GM18499 (cell line): ENCODE data around the gene NAP1L5.
A peak's percentile ranks its signal among the peaks of the same experiment; 100 is the strongest.

ENCODE experiments used
- ATAC-seq: cut with Tn5 transposase; IDR thresholded peaks from one replicate; pipeline ENCODE4 v1.9.1; 2021; ENCODE audit warnings: moderate number of reproducible peaks; ENCODE audit not compliant: insufficient read depth, unreplicated experiment

Gene NAP1L5, protein sequence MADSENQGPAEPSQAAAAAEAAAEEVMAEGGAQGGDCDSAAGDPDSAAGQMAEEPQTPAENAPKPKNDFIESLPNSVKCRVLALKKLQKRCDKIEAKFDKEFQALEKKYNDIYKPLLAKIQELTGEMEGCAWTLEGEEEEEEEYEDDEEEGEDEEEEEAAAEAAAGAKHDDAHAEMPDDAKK

DNA sequence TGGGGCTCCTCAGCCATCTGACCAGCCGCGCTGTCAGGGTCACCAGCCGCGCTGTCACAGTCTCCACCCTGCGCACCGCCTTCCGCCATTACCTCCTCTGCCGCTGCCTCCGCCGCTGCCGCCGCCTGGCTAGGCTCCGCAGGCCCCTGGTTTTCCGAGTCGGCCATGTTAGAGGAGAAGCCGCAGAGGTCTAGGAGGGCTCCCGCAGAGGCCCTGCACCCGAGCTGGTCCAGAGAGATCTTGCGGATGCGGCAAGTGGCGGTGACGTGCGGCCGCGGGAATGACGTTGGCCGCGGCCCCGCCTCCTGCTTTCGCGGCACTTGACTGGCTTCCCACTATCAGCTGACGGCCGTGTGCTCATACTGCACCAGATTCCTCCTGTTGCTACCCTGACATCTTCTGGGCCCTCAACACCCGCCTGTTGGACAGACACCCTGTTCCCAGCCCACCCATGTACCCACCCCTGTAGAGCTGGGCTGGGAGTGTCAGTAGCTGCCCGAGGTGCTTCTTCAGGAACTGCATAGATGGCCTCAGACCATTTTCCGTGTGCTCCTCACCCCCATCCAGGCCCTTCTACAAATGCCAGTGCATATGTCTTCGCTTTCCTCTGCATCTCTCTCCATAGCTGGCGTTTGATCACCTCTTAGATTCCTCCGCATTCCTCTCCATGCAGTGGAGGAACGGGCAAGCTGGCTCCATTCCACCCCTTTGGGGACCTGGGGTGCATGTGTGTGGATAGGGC, at the start of gene NAP1L5:
Gene NAP1L5, minus strand, starts transcription at position 242 of the 742 bp plus-strand sequence. Its CDS starts 75 bp downstream, at position 167.
- peak; percentile 72 for ATAC-seq

DNA sequence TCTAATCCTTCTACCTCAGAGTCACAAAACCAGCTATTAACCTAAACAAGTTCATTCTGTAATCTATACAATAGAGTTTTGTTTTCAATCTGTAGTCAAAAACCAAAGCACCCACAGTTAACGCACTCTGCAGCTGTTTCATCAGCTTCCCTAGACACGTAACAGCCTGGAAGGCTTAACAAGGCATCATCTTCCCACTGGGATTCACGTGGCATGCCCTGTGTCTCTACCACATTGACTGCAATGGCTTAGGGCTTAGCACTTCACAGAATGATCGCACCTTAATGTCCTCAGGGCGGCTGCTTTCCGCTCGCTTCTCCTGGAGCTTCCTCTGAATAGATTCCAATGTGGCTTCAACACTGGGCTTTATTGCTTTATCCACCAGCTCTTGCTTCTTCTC, 49.7 kb upstream of the NAP1L5 start:
- ATAC-seq, result no peak

GRCh38 chr4:88746206-88746605, 48.6 kb upstream of the NAP1L5 start:
- ATAC-seq, result no peak

DNA sequence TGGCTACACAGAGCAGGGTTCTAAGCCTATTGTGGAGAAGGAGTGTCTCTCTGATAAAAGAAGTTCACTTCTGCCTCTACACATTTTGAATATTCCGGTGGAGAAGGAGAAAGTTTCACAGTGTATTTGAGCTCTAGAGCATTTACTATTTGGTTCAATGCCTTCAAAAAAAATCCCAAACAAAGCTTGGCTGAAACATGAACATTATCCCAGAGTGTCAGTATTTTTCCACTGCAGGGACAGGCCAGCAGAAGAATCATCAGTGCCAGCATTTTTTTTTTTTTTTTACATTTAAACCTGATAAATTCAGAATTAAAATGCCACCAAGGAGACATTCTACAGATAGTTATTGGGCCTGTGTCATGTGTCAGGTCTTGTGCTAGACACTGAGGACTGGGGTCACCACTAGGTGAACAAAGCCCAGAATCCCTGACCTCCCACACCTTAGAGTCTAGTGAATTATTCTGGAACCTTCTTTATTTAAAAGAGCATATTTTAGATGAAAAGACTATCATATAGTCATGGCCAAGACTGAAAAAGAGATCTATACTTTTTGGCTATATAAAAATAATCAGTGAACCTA, 48.0 kb upstream of the NAP1L5 start:
- no peak for ATAC-seq

- ATAC-seq, result no peak
Observed at GRCh38 chr4:88745175-88745574, 47.5 kb upstream of the NAP1L5 start.

GRCh38 chr4:88744609-88745008, 47.0 kb upstream of the NAP1L5 start:
- no peak for ATAC-seq

GRCh38 chr4:88743696-88744095, 46.1 kb upstream of the NAP1L5 start:
- no peak for ATAC-seq

DNA sequence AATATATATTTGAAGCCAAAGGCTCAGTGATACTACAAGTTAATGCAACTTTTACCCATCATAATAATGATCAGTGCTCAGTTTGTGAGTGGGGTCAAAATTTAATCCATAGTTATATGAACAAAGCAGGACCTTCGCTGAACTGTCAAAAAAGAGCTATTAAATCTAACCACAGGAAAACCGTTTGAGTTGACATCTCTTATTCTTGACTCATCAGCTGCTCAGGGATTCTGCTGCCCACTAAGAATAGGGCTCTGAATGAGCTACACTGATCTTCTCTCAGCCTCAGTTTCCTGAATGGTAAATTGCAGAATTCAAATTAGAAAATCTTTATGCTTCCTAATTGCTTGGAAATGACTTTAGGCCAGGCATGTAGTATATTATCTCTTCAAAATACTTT, 44.9 kb upstream of the NAP1L5 start:
- ATAC-seq, result no peak

- ATAC-seq, result no peak
Observed at GRCh38 chr4:88738180-88738579, 40.6 kb upstream of the NAP1L5 start.

GRCh38 chr4:88737307-88737941, 39.8 kb upstream of the NAP1L5 start:
- no peak for ATAC-seq

- no peak for ATAC-seq
Observed at GRCh38 chr4:88736264-88736663, 38.6 kb upstream of the NAP1L5 start.

GRCh38 chr4:88735564-88735963, 37.9 kb upstream of the NAP1L5 start:
- no peak for ATAC-seq

DNA sequence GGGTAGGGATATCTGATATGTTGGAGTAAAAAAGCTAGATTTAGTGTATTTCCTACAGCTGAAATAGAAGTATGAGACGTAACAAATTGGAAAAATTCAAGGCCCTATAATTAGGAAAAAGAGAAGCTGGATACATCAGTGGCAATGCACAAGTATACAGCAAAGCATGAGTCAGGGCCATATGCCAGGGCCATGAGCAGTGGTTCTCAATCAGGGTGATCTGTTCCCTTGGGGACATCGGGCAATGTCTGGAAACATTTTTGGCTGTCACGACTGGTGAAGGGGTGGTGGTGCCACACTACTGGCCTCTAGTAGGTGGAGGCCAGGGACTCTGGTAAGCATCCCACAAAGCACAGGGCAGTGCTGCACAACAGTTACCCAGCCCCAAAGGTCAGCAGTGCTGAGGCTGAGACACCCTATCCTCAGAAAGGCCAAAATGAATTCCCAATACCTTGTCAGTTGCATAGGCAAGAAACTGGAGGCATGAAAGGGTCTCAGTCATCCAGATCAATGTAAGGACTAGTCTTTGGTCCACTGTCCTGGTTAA, 36.8 kb upstream of the NAP1L5 start:
- no peak for ATAC-seq

DNA sequence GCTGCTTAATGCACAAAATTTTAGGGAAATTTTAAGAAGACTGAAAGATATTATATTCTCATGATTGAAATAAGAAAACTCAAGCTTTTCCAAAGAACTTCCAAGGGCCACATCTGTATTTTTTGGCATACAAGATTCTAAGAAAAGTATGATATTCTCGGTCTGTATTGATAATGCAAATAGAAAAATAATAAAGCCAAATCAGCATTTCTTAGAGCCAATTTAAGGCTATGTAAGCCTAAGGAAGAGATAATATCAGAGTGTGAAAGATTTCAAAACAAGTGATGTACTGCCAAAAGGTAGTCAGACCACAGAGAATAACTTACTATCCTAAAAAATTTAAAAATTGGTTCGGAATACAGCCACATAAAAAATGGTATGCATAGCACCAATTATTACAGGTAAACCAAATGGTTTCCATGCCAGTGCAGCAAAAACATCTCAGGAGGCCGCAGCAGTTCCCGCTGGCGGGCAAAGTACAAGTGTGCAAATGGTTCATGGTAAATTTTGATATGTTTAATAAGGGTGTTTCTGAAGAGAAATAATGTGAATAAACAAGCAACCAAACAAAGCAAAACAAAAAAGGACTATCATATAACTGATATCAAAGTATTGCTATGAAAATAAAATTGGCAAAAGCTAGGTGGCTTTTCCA, 35.2 kb upstream of the NAP1L5 start:
- no peak for ATAC-seq

- ATAC-seq, result no peak
Observed at GRCh38 chr4:88731381-88731780, 33.8 kb upstream of the NAP1L5 start.

GRCh38 chr4:88730811-88731210, 33.2 kb upstream of the NAP1L5 start:
- no peak for ATAC-seq

GRCh38 chr4:88729146-88729760, 31.6 kb upstream of the NAP1L5 start:
- no peak for ATAC-seq

DNA sequence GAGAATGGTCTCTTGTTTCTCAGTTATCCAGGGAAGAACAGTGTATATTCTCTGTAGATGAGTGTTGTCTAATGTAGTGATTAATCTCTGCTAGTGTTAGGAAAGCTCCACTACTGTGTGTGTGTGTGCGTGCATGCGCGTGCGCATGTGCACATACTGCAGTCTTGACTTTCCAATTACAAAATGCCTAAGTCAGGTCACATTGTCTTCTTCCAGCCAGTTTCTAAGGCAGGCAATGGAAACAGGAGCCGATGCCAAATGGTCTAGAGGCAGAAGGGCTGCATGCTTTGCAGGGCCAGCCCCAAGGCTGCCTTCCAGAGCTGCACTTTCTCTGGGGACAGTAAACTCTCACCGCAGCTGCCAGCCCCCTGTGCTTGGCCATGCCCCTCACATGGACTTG, 30.5 kb upstream of the NAP1L5 start:
- ATAC-seq, result no peak

GRCh38 chr4:88725986-88726385, 28.4 kb upstream of the NAP1L5 start:
- no peak for ATAC-seq

- ATAC-seq, result no peak
Observed at GRCh38 chr4:88725143-88725542, 27.5 kb upstream of the NAP1L5 start.
